ENCODE results near the gene TMEM63C. TPM values are rescaled to one million over a fixed set of nuclear protein-coding genes. Genes with fewer than 3 reads are reported as not detected.
"Not testable (repeated sequence)": the region's sequence is repeated elsewhere in the genome, so short reads cannot be mapped to it uniquely, and the experiment has no call there.

The TMEM63C gene
- total and polyA plus RNA-seq, 2 donors: 0.24 to 0.64 TPM

DNA sequence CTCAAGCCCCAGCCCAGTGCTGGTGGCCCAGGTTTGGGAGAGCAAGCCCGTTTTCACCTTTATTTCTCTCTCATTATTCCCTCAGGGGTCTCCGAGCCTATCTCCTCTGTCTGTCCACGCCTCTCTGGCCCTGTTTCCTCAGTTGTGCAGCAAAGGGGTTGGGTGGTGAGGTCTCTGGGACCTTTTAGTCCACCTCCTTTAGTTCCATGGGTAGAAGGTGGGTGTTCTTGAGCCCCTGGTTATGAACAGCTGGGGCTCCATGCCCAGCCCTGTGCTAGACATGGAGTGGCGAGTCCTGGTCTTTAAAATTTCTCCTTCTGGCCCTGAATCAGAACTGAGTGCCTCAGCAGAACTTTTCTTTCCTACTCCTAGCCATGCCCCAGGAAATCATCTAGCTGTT, 90.7 kb downstream of the TMEM63C start:
- Histone ChIP-seq H3K4me3 (ENCODE audit: low read length in 2 of 2) (no peak overlapping the region), H3K36me3 (ENCODE audit: control insufficient read depth in 2 of 2, insufficient read depth in 2 of 2, low read length in 1 of 2) (no peaks in the 10 kb centered on the region), H3K9me3 (ENCODE audit: control insufficient read depth in 2 of 2, insufficient read depth in 1 of 2, low read length in 1 of 2) (no peaks in the 10 kb centered on the region), H3K27ac (ENCODE audit: low read depth in 1 of 2, low read length in 1 of 2) (no peak overlapping the region), H3K4me1 (ENCODE audit: control insufficient read depth in 2 of 2, insufficient read depth in 2 of 2, low read length in 2 of 2) (no peaks in the 10 kb centered on the region), H3K27me3 (ENCODE audit: control insufficient read depth in 2 of 2, insufficient read depth in 1 of 2, low read length in 1 of 2) (peaks cover 36 to 53% of the 10 kb centered on the region in 2 donors)
- 93% methylated on average over 4 of the region's 4 CpGs for WGBS
- DNase-seq (ENCODE audit: low read depth in 6 of 9, low spot score in 9 of 9): no peak

DNA sequence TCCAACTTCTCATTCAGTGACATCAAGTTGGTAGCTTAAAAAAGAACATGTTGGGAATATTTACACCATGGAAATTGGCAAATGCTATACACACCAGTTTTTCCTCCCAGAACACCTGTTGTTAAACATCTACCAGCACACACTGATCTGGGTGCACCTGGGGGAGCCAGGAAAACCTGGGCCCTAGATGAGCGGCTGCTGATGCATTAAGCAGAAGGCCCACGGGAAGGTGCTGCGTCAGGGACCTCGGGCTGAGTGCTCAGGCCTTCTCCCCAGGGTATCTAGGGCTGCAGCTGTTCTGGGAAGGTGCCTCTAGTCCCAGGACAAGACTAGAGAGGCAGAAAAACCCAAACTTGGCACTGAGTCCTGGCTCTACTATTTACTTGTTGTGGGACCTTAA, 92.2 kb downstream of the TMEM63C start:
- Histone ChIP-seq H3K27me3 (ENCODE audit: control insufficient read depth in 2 of 2, insufficient read depth in 1 of 2, low read length in 1 of 2) (peaks cover 29 to 40% of the 10 kb centered on the region in 2 donors), H3K9me3 (ENCODE audit: control insufficient read depth in 2 of 2, insufficient read depth in 1 of 2, low read length in 1 of 2) (no peaks in the 10 kb centered on the region), H3K36me3 (ENCODE audit: control insufficient read depth in 2 of 2, insufficient read depth in 2 of 2, low read length in 1 of 2) (no peaks in the 10 kb centered on the region), H3K4me3 (ENCODE audit: low read length in 2 of 2) (no peak overlapping the region), H3K27ac (ENCODE audit: low read depth in 1 of 2, low read length in 1 of 2) (no peak overlapping the region), H3K4me1 (ENCODE audit: control insufficient read depth in 2 of 2, insufficient read depth in 2 of 2, low read length in 2 of 2) (no peaks in the 10 kb centered on the region)
- 82% methylated on average over 4 of the region's 4 CpGs for WGBS
- no peak for DNase-seq (ENCODE audit: low read depth in 6 of 9, low spot score in 9 of 9)

DNA sequence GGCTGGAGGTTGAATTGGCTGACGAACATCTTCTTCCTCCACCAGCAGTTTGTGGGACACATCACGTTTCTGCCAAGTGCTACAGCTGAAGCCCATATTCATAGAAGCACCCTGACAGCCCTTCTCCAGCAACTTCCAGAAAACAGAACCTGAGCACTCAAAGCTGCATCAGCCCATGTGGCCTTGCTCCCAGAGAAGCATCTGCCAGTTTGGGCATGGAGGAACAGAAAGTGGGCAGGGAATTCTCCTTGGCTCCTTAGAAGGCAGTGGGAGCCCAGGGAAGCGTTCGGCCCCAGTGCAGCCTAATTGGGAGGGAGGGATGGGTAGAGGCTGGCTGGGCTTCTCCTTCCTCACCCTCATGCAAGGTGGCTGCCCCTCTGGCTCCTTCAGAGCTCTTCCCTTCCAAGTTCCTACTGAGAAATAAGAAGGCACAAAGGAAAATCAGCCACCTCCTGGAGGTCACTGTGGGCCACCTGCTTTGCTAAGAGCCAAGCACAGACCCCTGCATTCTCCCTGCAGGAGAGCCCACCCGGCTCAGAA, 93.5 kb downstream of the TMEM63C start:
- no peaks in the 10 kb centered on the region for H3K9me3 ChIP-seq (ENCODE audit: control insufficient read depth in 2 of 2, insufficient read depth in 1 of 2, low read length in 1 of 2)
- peaks cover 19 to 27% of the 10 kb centered on the region in 2 donors for H3K27me3 ChIP-seq (ENCODE audit: control insufficient read depth in 2 of 2, insufficient read depth in 1 of 2, low read length in 1 of 2)
- no peaks in the 10 kb centered on the region for H3K4me1 ChIP-seq (ENCODE audit: control insufficient read depth in 2 of 2, insufficient read depth in 2 of 2, low read length in 2 of 2)
- H3K27ac ChIP-seq (ENCODE audit: low read depth in 1 of 2, low read length in 1 of 2): no peak overlapping the region
- H3K36me3 ChIP-seq (ENCODE audit: control insufficient read depth in 2 of 2, insufficient read depth in 2 of 2, low read length in 1 of 2): no peaks in the 10 kb centered on the region
- DNase-seq (ENCODE audit: low read depth in 6 of 9, low spot score in 9 of 9): no peak
- WGBS: 96% methylated on average over 5 of the region's 5 CpGs
- no peak overlapping the region for H3K4me3 ChIP-seq (ENCODE audit: low read length in 2 of 2)

DNA sequence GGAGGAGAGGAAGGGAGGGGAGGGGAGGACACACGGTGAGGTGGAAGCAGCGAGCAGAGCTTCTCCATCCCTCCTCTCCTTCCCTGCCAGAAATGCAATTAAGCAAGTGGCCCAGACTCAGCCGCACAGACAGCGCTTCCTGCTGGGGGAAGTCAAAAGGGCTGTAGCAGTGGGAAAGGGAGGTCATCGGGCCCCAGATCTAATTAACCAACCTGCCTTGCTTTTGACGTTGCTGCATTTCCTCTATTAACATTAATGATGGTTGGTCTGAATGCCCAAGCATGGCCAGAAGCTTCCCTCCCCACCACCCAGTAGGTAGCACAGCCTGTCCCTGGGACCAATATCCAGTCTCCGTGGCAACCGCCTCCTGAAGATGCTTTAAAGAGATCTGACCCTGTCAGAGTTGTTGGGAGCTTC, 94.0 kb downstream of the TMEM63C start:
- no peak overlapping the region for H3K27ac ChIP-seq (ENCODE audit: low read depth in 1 of 2, low read length in 1 of 2)
- no peaks in the 10 kb centered on the region for H3K36me3 ChIP-seq (ENCODE audit: control insufficient read depth in 2 of 2, insufficient read depth in 2 of 2, low read length in 1 of 2)
- no peaks in the 10 kb centered on the region for H3K9me3 ChIP-seq (ENCODE audit: control insufficient read depth in 2 of 2, insufficient read depth in 1 of 2, low read length in 1 of 2)
- WGBS: 75% methylated on average over 8 of the region's 8 CpGs
- no peak overlapping the region for H3K4me3 ChIP-seq (ENCODE audit: low read length in 2 of 2)
- DNase-seq (ENCODE audit: low read depth in 6 of 9, low spot score in 9 of 9): no peak
- H3K4me1 ChIP-seq (ENCODE audit: control insufficient read depth in 2 of 2, insufficient read depth in 2 of 2, low read length in 2 of 2): no peaks in the 10 kb centered on the region
- peaks cover 14 to 22% of the 10 kb centered on the region in 2 donors for H3K27me3 ChIP-seq (ENCODE audit: control insufficient read depth in 2 of 2, insufficient read depth in 1 of 2, low read length in 1 of 2)

DNA sequence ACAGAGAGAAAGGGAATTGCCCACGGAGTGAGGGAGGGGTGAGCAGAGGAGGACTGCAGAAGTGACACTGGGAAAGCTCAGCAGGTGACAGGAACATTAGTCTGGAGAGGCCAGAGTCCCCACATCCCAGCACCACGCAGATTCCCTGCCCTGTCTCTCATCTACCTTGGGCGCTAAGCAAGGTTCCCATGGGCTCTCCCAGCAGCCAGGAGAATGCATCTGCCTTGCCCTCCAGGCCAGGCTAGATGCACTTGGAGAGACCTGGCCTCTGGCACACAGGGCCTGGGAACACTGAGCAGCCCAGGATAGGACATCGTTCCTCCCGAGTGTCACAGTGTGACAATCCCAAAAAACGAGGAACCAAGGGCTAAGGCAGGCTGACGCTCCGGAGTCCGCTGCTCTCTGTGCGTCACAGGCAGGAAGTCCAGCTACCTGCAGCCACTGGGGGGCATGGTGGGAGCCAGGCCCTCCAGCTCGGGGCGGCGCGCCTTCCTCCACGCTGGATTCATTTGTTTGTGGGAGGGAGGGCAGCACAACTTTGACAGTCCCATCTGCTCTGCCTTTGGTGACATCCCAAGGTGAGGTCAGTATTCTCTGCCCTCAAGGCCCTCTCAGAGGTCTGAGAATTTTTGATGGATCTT, 94.8 kb downstream of the TMEM63C start:
- no peaks in the 10 kb centered on the region for H3K36me3 ChIP-seq (ENCODE audit: control insufficient read depth in 2 of 2, insufficient read depth in 2 of 2, low read length in 1 of 2)
- WGBS: 95% methylated on average over 15 of the region's 15 CpGs
- no peak overlapping the region for H3K4me3 ChIP-seq (ENCODE audit: low read length in 2 of 2)
- H3K9me3 ChIP-seq (ENCODE audit: control insufficient read depth in 2 of 2, insufficient read depth in 1 of 2, low read length in 1 of 2): no peaks in the 10 kb centered on the region
- no peaks in the 10 kb centered on the region for H3K4me1 ChIP-seq (ENCODE audit: control insufficient read depth in 2 of 2, insufficient read depth in 2 of 2, low read length in 2 of 2)
- DNase-seq (ENCODE audit: low read depth in 6 of 9, low spot score in 9 of 9): no peak
- H3K27me3 ChIP-seq (ENCODE audit: control insufficient read depth in 2 of 2, insufficient read depth in 1 of 2, low read length in 1 of 2): peaks cover 6 to 14% of the 10 kb centered on the region in 2 donors
- no peak overlapping the region for H3K27ac ChIP-seq (ENCODE audit: low read depth in 1 of 2, low read length in 1 of 2)

DNA sequence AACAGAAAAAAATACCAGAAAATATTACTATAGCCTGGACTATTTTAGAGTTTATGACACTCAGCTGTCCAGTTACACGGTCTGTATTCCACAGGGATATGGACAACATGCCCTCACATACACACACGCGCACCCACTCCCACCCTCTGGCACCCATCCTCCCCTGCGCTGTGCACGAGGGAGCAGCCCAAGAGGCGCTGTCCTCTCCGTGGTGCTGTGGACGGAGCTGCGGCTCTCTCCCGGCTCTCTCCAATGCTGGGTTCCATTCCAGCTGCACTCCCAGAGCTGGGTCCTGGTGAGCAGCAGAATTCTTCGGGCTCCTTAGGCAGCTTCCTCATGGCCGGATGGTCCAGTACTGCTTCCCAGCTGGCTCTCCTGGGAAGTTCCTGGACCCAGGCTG, 95.4 kb downstream of the TMEM63C start:
- no peak for DNase-seq (ENCODE audit: low read depth in 6 of 9, low spot score in 9 of 9)
- Histone ChIP-seq H3K27ac (ENCODE audit: low read depth in 1 of 2, low read length in 1 of 2) (no peak overlapping the region), H3K27me3 (ENCODE audit: control insufficient read depth in 2 of 2, insufficient read depth in 1 of 2, low read length in 1 of 2) (peaks cover 4 to 9% of the 10 kb centered on the region in 2 donors), H3K4me3 (ENCODE audit: low read length in 2 of 2) (no peak overlapping the region), H3K9me3 (ENCODE audit: control insufficient read depth in 2 of 2, insufficient read depth in 1 of 2, low read length in 1 of 2) (no peaks in the 10 kb centered on the region), H3K4me1 (ENCODE audit: control insufficient read depth in 2 of 2, insufficient read depth in 2 of 2, low read length in 2 of 2) (no peaks in the 10 kb centered on the region), H3K36me3 (ENCODE audit: control insufficient read depth in 2 of 2, insufficient read depth in 2 of 2, low read length in 1 of 2) (no peaks in the 10 kb centered on the region)
- 92% methylated on average over 12 of the region's 12 CpGs for WGBS

DNA sequence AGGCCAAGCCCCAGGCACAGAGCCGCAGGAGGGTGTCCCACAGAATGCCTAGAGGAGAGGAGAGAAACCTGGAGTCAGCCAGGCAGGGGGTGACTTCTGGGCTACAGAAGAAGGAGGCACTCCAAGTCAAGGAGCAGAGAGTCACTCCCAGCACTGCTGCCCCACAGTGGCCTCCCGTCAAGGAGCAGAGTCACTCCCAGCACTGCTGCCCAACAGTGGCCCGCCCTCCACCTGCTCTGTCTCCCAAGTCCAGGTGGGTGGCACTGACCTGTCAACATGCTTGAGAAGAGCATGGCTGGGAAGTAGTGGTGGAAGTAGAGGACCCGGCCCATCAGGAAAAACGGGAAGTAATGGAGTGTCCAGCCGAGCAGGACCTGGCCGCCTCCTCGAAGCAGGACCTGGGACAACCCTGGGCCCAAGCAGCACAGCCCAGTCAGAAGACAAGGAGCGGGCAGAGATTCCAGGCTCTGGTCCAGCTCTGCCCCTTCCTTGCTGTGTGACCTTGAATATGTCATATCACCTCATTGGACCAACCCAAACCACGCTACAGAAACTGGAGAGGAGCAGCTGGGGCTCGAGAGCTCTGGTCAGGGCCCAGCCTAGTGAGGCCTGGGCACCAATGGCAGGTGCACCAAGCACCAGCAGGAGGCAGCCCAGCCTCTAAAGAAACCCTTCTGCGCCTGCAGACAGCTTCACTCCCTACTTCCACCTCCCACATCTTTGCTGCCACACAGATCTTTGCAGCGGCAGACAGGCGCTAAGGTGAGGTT, 97.0 kb downstream of the TMEM63C start:
- Histone ChIP-seq H3K4me1 (ENCODE audit: control insufficient read depth in 2 of 2, insufficient read depth in 2 of 2, low read length in 2 of 2) (no peaks in the 10 kb centered on the region), H3K27me3 (ENCODE audit: control insufficient read depth in 2 of 2, insufficient read depth in 1 of 2, low read length in 1 of 2) (no peaks in the 10 kb centered on the region), H3K9me3 (ENCODE audit: control insufficient read depth in 2 of 2, insufficient read depth in 1 of 2, low read length in 1 of 2) (no peaks in the 10 kb centered on the region), H3K4me3 (ENCODE audit: low read length in 2 of 2) (no peak overlapping the region), H3K27ac (ENCODE audit: low read depth in 1 of 2, low read length in 1 of 2) (no peak overlapping the region), H3K36me3 (ENCODE audit: control insufficient read depth in 2 of 2, insufficient read depth in 2 of 2, low read length in 1 of 2) (no peaks in the 10 kb centered on the region)
- WGBS: 99% methylated on average over 14 of the region's 14 CpGs
- DNase-seq (ENCODE audit: low read depth in 6 of 9, low spot score in 9 of 9): no peak

DNA sequence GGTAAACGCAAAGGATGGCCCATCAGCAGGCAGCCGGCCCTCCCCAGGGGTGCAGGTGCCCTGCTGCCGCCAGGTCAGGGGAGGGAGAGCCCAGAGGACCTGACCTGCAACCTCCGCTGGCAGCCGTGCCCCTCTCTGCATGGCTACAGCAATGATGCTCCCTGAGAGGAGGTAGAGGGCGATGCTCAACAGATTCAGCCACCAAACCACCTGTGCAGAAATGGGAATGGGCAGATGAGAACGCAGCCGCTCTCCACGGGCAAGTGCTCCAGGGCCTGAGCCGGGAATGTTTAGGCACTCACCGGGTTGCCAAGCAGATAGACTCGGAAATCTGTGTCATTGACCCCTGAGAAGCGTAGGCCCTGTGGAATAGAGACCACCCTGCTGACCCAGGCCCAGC, 98.1 kb downstream of the TMEM63C start:
- Histone ChIP-seq H3K4me1 (ENCODE audit: control insufficient read depth in 2 of 2, insufficient read depth in 2 of 2, low read length in 2 of 2) (no peaks in the 10 kb centered on the region), H3K4me3 (ENCODE audit: low read length in 2 of 2) (no peak overlapping the region), H3K9me3 (ENCODE audit: control insufficient read depth in 2 of 2, insufficient read depth in 1 of 2, low read length in 1 of 2) (no peaks in the 10 kb centered on the region), H3K27ac (ENCODE audit: low read depth in 1 of 2, low read length in 1 of 2) (no peak overlapping the region), H3K27me3 (ENCODE audit: control insufficient read depth in 2 of 2, insufficient read depth in 1 of 2, low read length in 1 of 2) (no peaks in the 10 kb centered on the region), H3K36me3 (ENCODE audit: control insufficient read depth in 2 of 2, insufficient read depth in 2 of 2, low read length in 1 of 2) (peaks cover 0 to 4% of the 10 kb centered on the region in 2 donors)
- WGBS: 92% methylated on average over 13 of the region's 13 CpGs
- DNase-seq (ENCODE audit: low read depth in 6 of 9, low spot score in 9 of 9): no peak

DNA sequence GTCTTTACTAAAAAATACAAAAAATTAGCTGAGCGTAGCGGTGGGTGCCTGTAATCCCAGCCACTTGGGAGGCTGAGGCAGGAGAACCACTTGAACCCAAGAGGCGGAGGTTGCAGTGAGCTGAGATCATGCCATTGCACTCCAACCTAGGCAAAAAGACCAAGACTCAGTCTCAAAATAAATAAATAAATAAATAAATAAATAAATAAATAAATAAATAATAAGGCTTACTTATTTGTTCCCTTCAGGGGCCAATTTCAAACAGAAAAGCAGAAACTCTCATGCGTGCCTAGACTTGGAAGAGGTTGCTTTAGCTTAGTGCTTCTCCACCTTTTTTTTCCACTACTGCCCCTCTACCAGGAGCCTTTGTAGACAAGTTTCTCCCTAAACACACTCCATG, 99.3 kb downstream of the TMEM63C start:
- WGBS: 97% methylated on average over 4 of the region's 4 CpGs
- H3K4me3 ChIP-seq (ENCODE audit: low read length in 2 of 2); DNase-seq (ENCODE audit: low read depth in 6 of 9, low spot score in 9 of 9); H3K27me3 ChIP-seq (ENCODE audit: control insufficient read depth in 2 of 2, insufficient read depth in 1 of 2, low read length in 1 of 2); H3K27ac ChIP-seq (ENCODE audit: low read depth in 1 of 2, low read length in 1 of 2); H3K4me1 ChIP-seq (ENCODE audit: control insufficient read depth in 2 of 2, insufficient read depth in 2 of 2, low read length in 2 of 2); H3K9me3 ChIP-seq (ENCODE audit: control insufficient read depth in 2 of 2, insufficient read depth in 1 of 2, low read length in 1 of 2); H3K36me3 ChIP-seq (ENCODE audit: control insufficient read depth in 2 of 2, insufficient read depth in 2 of 2, low read length in 1 of 2): not testable (repeated sequence)

Measured in thymus (tissue), 11 donors.